OCI-LY7 (cell line): ENCODE data around the gene UNC50.

ENCODE experiments used
- EZH2phosphoT487 ChIP-seq: fragments of 200-600 bp; sonication (generic); IDR thresholded peaks from 2 replicates; pipeline ENCODE4 v1.6.1; 2018; ENCODE audit warnings: low read depth, borderline replicate concordance, mild to moderate bottlenecking, mixed run types, antibody characterized with exemption, low read length, moderate library complexity, mixed read lengths
- TF ChIP-seq, protein P1 (sequence below): fragments of 200-600 bp; sonication (generic); conservative IDR thresholded peaks from 2 replicates; pipeline ENCODE4 v1.5.1; 2014; ENCODE audit warnings: mild to moderate bottlenecking, antibody characterized with exemption, low read length, moderate library complexity, mixed read lengths

- TF ChIP-seq, protein P1, sequence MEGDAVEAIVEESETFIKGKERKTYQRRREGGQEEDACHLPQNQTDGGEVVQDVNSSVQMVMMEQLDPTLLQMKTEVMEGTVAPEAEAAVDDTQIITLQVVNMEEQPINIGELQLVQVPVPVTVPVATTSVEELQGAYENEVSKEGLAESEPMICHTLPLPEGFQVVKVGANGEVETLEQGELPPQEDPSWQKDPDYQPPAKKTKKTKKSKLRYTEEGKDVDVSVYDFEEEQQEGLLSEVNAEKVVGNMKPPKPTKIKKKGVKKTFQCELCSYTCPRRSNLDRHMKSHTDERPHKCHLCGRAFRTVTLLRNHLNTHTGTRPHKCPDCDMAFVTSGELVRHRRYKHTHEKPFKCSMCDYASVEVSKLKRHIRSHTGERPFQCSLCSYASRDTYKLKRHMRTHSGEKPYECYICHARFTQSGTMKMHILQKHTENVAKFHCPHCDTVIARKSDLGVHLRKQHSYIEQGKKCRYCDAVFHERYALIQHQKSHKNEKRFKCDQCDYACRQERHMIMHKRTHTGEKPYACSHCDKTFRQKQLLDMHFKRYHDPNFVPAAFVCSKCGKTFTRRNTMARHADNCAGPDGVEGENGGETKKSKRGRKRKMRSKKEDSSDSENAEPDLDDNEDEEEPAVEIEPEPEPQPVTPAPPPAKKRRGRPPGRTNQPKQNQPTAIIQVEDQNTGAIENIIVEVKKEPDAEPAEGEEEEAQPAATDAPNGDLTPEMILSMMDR, result peak; percentile 90
- no peak for TF ChIP-seq EZH2phosphoT487
Observed at GRCh38 chr2:98601532-98602132, 6.8 kb upstream of the UNC50 start.
